GM06990 (cell line): Measurements from ENCODE around the gene DUSP19.

Source experiments
- DNase-seq: peaks from one replicate; pipeline ENCODE4 v3.0.0-alpha.2; 2011; ENCODE audit not compliant: insufficient read length; ENCODE audit errors: extremely low read depth
- H3K27me3 ChIP-seq: replicated peaks from 2 replicates; pipeline ENCODE4 v1.6.0; 2011; ENCODE audit warnings: low read length; ENCODE audit not compliant: control insufficient read depth, insufficient read depth
- H3K36me3 ChIP-seq: 2 replicates; pipeline ENCODE4 v1.5.1; 2011; ENCODE audit warnings: low read length; ENCODE audit not compliant: control insufficient read depth, insufficient read depth
- H3K4me3 ChIP-seq: replicated peaks from 2 replicates; pipeline ENCODE4 v1.5.1; 2011; ENCODE audit warnings: low read depth, mild to moderate bottlenecking, control low read depth, low read length
- TF ChIP-seq, protein P1 (sequence below): IDR thresholded peaks from 2 replicates; pipeline ENCODE4 v1.5.1; 2011; ENCODE audit warnings: low read length, control low read depth, mild to moderate bottlenecking, inconsistent platforms; ENCODE audit not compliant: insufficient read depth, poor library complexity, severe bottlenecking

DUSP19 gene

DNA sequence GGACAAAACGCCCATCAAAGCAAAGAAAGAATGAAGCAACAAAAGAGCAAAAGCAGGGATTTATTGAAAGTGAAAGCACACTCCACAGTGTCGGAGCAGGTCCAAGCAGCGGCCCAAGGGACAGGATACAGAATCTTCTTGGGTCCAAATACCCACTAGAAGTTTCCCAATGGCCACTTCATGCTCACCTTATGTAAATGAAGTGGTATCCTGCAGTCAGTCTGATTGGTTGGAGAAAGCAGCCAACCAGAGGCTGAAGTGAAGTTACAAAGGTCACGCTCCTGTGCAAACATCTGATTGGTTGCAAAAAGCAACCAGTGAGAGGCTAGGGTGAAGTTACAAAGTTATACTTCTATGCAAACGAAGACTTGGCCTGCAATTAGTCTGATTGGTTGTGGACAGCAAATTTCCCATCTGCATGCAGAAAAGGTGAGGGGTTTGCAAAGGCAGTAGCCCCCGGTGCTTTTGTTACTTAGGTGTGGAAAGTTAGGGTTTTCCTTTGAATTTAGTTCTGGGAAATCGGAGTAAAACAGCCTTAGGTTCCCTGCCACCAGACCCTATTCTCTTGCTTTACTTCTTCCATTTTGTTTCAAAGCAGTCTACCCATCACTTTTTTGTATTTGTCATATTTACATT lies 12.9 kb downstream of the DUSP19 start:
- no peaks in the 10 kb centered on the region for H3K27me3 ChIP-seq
- no peak overlapping the region for H3K4me3 ChIP-seq
- no peak for DNase-seq
- TF ChIP-seq, protein P1, sequence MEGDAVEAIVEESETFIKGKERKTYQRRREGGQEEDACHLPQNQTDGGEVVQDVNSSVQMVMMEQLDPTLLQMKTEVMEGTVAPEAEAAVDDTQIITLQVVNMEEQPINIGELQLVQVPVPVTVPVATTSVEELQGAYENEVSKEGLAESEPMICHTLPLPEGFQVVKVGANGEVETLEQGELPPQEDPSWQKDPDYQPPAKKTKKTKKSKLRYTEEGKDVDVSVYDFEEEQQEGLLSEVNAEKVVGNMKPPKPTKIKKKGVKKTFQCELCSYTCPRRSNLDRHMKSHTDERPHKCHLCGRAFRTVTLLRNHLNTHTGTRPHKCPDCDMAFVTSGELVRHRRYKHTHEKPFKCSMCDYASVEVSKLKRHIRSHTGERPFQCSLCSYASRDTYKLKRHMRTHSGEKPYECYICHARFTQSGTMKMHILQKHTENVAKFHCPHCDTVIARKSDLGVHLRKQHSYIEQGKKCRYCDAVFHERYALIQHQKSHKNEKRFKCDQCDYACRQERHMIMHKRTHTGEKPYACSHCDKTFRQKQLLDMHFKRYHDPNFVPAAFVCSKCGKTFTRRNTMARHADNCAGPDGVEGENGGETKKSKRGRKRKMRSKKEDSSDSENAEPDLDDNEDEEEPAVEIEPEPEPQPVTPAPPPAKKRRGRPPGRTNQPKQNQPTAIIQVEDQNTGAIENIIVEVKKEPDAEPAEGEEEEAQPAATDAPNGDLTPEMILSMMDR, result no peak
- no peaks in the 10 kb centered on the region for H3K36me3 ChIP-seq

DNA sequence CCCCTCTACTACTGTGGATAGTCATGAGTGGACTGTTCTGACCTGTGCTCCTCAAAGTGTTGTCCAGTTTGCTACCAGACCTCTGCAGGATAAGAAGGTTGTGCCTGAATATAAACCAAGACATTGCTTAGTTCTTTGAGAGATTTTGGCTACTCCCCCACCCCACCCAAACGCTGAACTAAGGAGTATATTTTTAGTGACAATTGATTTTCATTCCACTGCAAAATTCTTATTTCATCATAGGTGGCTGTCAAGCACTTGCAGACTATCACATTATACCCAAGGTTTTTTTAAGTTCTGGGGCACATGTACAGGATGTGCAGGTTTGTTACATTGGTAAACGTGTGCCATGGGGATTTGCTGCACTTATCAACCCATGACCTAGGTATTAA lies 13.4 kb downstream of the DUSP19 start:
- TF ChIP-seq, protein P1, result no peak
- DNase-seq, result no peak
- Histone ChIP-seq H3K4me3 (no peak overlapping the region), H3K36me3 (no peaks in the 10 kb centered on the region), H3K27me3 (no peaks in the 10 kb centered on the region)

DNA sequence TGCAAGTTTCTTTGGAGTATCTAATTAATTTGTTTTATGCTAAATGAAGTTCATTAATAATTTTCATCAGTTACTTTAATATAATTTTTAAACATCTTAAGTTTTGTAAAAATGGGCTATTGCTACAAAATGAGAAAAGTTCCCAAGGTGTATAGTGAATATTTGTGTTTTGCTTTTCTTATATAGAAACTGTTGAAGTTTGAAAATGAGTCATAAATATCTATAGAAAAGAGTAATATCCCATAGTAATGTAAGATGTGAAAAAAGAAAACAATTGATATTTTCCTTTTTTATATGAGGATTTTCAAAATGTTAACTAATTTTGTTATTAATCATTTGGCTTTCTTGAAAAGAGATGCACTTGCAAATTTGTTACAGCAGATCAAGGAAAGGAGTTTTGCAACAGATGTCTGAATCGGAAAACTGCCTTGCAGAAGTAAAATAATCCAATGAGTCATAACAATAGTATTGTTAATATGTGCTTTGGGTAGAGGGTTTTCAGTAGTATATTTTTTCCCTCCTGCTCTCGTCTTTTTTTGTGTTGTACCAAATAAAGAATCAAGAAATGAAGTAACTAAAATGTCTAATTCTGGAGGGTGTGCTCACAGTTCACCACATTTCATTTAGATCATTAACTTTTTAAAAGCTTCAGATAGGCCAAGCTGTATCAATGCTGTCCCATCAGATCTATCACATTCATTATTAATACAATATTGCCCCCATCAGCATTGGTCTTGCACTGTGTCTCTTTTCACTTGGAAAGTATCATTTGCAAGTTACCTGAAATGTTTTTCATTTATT lies 15.5 kb downstream of the DUSP19 start:
- DNase-seq, result peak; percentile 45
- TF ChIP-seq, protein P1, result peak; percentile 19
- Histone ChIP-seq H3K4me3 (no peak overlapping the region; the same call in 1 of the 2 replicates), H3K36me3 (no peaks in the 10 kb centered on the region), H3K27me3 (no peaks in the 10 kb centered on the region)

DNA sequence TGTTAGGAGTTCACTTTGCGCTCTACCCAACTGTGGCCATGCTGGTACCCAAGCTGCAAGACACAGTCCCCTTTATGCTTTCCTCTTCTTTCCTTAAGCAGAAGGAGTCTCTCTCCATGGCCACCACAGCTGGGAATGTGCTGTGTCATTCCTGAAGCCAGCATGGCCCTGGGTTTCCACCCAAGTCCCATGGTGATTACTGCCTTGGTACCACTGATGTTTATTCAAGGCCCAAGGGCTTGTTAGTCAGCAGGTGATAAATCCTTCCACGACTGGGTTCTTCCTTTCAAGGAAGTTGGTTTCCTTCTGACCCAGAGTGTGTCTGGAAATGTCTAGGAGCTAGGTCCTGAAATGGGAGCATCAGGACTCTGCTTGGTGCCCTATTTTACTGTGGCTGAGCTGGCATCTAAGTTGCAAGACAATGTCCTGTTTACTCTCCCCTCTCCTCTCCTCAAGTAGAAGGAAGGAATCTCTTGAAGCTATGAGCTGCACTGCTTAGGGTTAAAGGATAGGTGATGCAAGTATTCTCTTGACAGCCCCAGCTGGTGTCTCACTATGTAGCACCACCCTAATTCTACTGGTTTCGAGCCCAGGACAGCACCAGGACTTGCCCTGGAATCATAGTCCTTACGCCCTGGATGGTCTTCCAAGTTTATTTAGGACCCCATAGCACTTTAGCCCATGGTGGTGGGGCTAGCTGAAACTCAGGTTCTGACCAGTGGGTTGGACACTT lies 27.0 kb downstream of the DUSP19 start:
- Histone ChIP-seq H3K4me3 (no peak overlapping the region), H3K36me3 (no peaks in the 10 kb centered on the region), H3K27me3 (no peaks in the 10 kb centered on the region)
- DNase-seq, result no peak
- TF ChIP-seq, protein P1, result no peak

DNA sequence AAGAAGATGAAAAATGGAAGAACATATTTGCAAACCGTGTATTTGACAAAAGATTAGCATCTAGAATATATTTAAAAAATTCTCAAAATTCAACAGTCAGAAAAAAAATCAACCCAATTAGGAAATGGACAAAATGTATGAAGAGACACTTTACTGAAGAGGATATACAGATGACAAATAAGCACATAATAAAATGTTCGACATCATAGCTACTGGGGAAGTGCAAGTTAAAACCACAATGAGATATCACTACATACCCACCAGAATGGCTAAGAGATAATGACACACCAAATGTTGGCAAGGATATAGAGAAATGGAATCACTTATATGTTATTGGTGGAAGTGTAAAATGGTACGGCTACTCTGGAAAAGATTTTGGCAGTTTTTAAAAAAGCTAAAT lies 34.0 kb downstream of the DUSP19 start:
- no peak overlapping the region for H3K4me3 ChIP-seq
- DNase-seq, result no peak
- no peaks in the 10 kb centered on the region for H3K27me3 ChIP-seq
- no peaks in the 10 kb centered on the region for H3K36me3 ChIP-seq
- TF ChIP-seq, protein P1, result no peak
